Left ventricle myocardium inferior (tissue), 1 donor: ENCODE results near the gene TPCN2. TPM values are rescaled to one million over a fixed set of nuclear protein-coding genes. Genes with fewer than 3 reads are reported as not detected.

Experiments
- DNase-seq: peaks from one replicate; pipeline ENCODE4 v3.0.0-alpha.2; 2020
- H3K27ac ChIP-seq: fragments of 200-600 bp; replicated peaks from 2 replicates; pipeline ENCODE4 v1.8.0; 2021
- H3K27me3 ChIP-seq: fragments of 200-600 bp; 2 replicates; pipeline ENCODE4 v1.8.0; 2021; ENCODE audit warnings: low read depth
- H3K36me3 ChIP-seq: fragments of 200-600 bp; 2 replicates; pipeline ENCODE4 v1.8.0; 2021
- H3K4me1 ChIP-seq: fragments of 200-600 bp; 2 replicates; pipeline ENCODE4 v1.8.0; 2021
- H3K4me3 ChIP-seq: fragments of 200-600 bp; 2 replicates; pipeline ENCODE4 v1.8.0; 2021; ENCODE audit warnings: mild to moderate bottlenecking, moderate library complexity
- H3K9me3 ChIP-seq: fragments of 200-600 bp; replicated peaks from 2 replicates; pipeline ENCODE4 v1.8.0; 2021
- CTCF ChIP-seq: fragments of 200-600 bp; IDR thresholded peaks from 2 replicates; pipeline ENCODE4 v1.8.0; 2021; ENCODE audit warnings: antibody characterized with exemption, mild to moderate bottlenecking, borderline replicate concordance
- intact Hi-C: fragments of 100-400 bp; cut with micrococcal nuclease; formaldehyde crosslinking; loops from one replicate; pipeline ENCODE4 v1.11.0; 2022
- total RNA-seq: library from RNA; stranded (reverse); fragmentation: NEBNext Ultra II Directional; extraction: Animal tissue kit (Norgen Biotek cat#: 25700); gene quantifications from one replicate; pipeline ENCODE4 v1.2.1, GENCODE V29; 2021
- donor health status: DM: no; HTN: yes; CAD: no; lungs with severe emphysema.

Gene TPCN2
- total RNA-seq, 1 donor from 2014 or later = 9.2 TPM

DNA sequence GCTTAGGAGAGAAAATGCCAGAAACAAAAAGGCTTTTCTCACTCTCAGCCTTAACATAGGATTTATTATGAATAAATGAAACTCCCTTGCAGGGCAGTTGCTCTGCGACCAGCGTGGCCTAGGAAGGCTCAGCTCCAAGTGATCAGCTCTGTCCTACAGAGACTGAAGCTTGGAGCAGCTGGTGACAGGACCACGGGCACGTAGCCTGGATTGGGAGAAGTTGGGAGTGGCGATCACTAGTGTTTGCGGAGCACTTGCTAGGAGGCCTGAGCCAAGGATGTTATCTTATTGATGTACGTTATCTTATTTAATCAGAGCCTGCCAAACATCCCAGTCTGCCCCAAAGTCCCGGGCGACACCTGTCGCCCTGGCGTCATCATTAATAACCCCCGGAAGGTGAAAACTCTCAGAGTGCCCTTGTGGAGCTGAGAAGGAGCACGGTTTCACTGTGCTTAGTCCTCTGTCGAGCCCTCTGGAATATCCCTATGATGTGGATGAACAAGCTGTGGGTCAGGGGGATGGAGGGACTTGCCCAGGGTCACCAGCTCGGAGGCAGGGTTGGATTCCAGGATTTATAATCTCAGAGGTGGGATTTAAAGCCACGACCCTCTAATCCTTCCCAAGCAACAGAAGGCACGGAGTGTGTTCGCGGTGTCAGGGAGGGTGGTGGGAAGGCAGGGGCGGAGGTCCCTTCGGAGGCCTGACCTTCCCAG lies 66.2 kb downstream of the TPCN2 start:
- no peak for DNase-seq
- TF ChIP-seq CTCF = no peak
- Histone ChIP-seq H3K4me3 (no peak overlapping the region), H3K27me3 (no peaks in the 10 kb centered on the region), H3K36me3 (no peaks in the 10 kb centered on the region), H3K27ac (peak overlapping the region; percentile 87), H3K4me1 (peaks cover 23% of the 10 kb centered on the region), H3K9me3 (peaks cover 9% of the 10 kb centered on the region)
- intact Hi-C loops = no loop called here

GRCh38 chr11:69115586-69116560 lies 67.1 kb downstream of the TPCN2 start:
- DNase-seq = peak; percentile 81
- H3K27ac ChIP-seq = peak overlapping the region; percentile 87
- intact Hi-C loops = no loop called here
- H3K4me3 ChIP-seq = no peak overlapping the region
- H3K4me1 ChIP-seq = peaks cover 23% of the 10 kb centered on the region
- H3K27me3 ChIP-seq = no peaks in the 10 kb centered on the region
- no peak for TF ChIP-seq CTCF
- H3K9me3 ChIP-seq = peaks cover 9% of the 10 kb centered on the region
- no peaks in the 10 kb centered on the region for H3K36me3 ChIP-seq

- TF ChIP-seq CTCF = no peak
- H3K36me3 ChIP-seq = no peaks in the 10 kb centered on the region
- H3K4me1 ChIP-seq = peaks cover 27% of the 10 kb centered on the region
- no peaks in the 10 kb centered on the region for H3K27me3 ChIP-seq
- intact Hi-C loops = no loop called here
- DNase-seq = no peak
- H3K4me3 ChIP-seq = no peak overlapping the region
- no peak overlapping the region for H3K27ac ChIP-seq
- peaks cover 9% of the 10 kb centered on the region for H3K9me3 ChIP-seq
These were observed 67.9 kb downstream of the TPCN2 start for GRCh38 chr11:69116671-69117070.

GRCh38 chr11:69119190-69119589 lies 70.5 kb downstream of the TPCN2 start:
- Histone ChIP-seq H3K27ac (no peak overlapping the region), H3K4me3 (no peak overlapping the region), H3K27me3 (no peaks in the 10 kb centered on the region), H3K4me1 (peaks cover 49% of the 10 kb centered on the region), H3K9me3 (peaks cover 9% of the 10 kb centered on the region), H3K36me3 (no peaks in the 10 kb centered on the region)
- no peak for TF ChIP-seq CTCF
- no peak for DNase-seq
- intact Hi-C loops = no loop called here

- Histone ChIP-seq H3K36me3 (no peaks in the 10 kb centered on the region), H3K9me3 (peaks cover 9% of the 10 kb centered on the region), H3K4me3 (no peak overlapping the region), H3K4me1 (peaks cover 40% of the 10 kb centered on the region), H3K27ac (no peak overlapping the region), H3K27me3 (no peaks in the 10 kb centered on the region)
- no peak for TF ChIP-seq CTCF
- intact Hi-C loops = no loop called here
- no peak for DNase-seq
These were observed 71.6 kb downstream of the TPCN2 start for GRCh38 chr11:69120096-69120875.
